GM04503 (cell line): Measurements from ENCODE around the gene WWC2.

Experiments
- DNase-seq: peaks from one replicate; pipeline ENCODE4 v3.0.0-alpha.2; 2012; ENCODE audit warnings: low read depth

The WWC2 gene

GRCh38 chr4:183098723-183099536, at the start of gene WWC2:
TSS of gene WWC2 (plus strand) at chr4:183099257. CDS start at chr4:183099492, 235 bp downstream.
- DNase-seq, result peak; percentile 75

- DNase-seq, result no peak
Observed at GRCh38 chr4:183053681-183054080, 45.4 kb upstream of the WWC2 start.

- no peak for DNase-seq
Observed at GRCh38 chr4:183057255-183057654, 41.8 kb upstream of the WWC2 start.

GRCh38 chr4:183059797-183060196, 39.3 kb upstream of the WWC2 start:
- DNase-seq, result no peak

GRCh38 chr4:183068502-183068901, 30.6 kb upstream of the WWC2 start:
- DNase-seq, result no peak

- DNase-seq, result no peak
Observed at GRCh38 chr4:183071222-183071621, 27.8 kb upstream of the WWC2 start.

GRCh38 chr4:183072176-183072575, 26.9 kb upstream of the WWC2 start:
- no peak for DNase-seq

- no peak for DNase-seq
Observed at GRCh38 chr4:183073838-183074145, 25.3 kb upstream of the WWC2 start.

GRCh38 chr4:183074288-183074990, 24.6 kb upstream of the WWC2 start:
- DNase-seq, result no peak

- DNase-seq, result no peak
Observed at GRCh38 chr4:183078634-183079033, 20.4 kb upstream of the WWC2 start.

- no peak for DNase-seq
Observed at GRCh38 chr4:183080372-183081115, 18.5 kb upstream of the WWC2 start.

- DNase-seq, result no peak
Observed at GRCh38 chr4:183081116-183081469, 18.0 kb upstream of the WWC2 start.

- DNase-seq, result no peak
Observed at GRCh38 chr4:183082053-183082452, 17.0 kb upstream of the WWC2 start.

GRCh38 chr4:183094393-183095198, 4.5 kb upstream of the WWC2 start:
- no peak for DNase-seq

- no peak for DNase-seq
Observed at GRCh38 chr4:183095199-183095512, 3.9 kb upstream of the WWC2 start.

- DNase-seq, result no peak
Observed at GRCh38 chr4:183096276-183096965, 2.6 kb upstream of the WWC2 start.

GRCh38 chr4:183097231-183098018, 1.6 kb upstream of the WWC2 start:
- no peak for DNase-seq

GRCh38 chr4:183098019-183098722, 886 bp upstream of the WWC2 start:
- no peak for DNase-seq

GRCh38 chr4:183099537-183100297, 660 bp downstream of the WWC2 start:
- DNase-seq, result no peak

GRCh38 chr4:183100298-183100599, 1.2 kb downstream of the WWC2 start:
- no peak for DNase-seq
